UCSD-AML1 (cell line): Measurements from ENCODE around the gene TMEM82.

Experiments used
- DNase-seq: peaks from one replicate; lab custom pipeline; 2025; ENCODE audit not compliant: unreplicated experiment; lab: John Stamatoyannopoulos, UW

TMEM82 gene

DNA sequence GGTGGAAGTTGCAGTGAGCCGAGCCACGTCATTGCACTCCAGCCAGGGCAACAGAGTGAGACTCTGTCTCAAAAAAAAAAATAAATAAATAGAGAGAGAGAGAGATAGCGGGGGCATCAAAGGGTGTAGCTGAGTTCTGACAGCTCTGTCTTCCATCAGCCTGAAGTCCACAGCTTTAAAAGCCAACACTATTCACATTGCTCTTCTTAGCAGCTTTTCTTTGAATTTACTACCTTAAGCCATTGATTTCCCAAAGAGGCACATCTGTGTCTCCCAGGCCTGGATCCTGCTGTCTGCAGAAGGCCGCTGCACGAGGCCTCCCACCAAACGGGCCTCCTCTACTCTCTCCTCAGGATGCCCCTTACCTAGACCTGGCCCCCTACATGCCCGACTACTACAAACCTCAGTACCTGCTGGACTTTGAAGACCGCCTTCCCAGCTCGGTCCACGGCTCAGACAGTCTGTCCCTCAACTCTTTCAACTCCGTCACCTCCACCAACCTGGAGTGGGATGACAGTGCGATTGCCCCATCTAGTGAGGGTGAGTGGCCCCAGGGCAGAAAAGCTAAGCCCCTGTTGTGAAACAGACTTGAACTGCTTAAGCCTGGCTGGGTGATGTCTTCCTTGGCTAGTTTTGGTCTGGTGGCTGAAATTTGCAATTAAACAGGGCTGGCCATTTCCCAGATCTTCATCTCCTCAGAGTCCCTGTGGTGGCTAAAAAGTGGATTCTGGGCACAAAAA, 22.7 kb upstream of the TMEM82 start:
- DNase-seq, result no peak

DNA sequence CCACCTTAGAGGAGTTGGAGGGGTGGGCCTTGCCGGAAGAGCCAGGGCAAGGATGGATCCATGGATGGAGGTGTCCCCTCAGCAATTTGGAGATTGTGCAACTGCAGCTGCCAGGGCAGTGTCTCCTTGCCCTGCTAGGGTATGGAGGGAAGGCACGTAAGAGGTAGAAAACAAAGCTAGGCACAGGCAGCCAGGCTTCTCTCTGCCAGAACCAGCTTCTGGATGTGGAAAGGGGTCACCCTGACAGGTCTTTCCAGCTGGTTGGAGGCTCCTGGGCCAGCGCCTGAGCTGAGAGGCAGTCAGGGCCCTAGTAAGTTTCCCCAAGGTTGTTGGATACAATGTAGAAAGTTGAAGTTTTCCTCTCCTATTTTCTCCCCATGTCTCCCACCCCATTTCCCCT, 21.4 kb upstream of the TMEM82 start:
- DNase-seq, result no peak

DNA sequence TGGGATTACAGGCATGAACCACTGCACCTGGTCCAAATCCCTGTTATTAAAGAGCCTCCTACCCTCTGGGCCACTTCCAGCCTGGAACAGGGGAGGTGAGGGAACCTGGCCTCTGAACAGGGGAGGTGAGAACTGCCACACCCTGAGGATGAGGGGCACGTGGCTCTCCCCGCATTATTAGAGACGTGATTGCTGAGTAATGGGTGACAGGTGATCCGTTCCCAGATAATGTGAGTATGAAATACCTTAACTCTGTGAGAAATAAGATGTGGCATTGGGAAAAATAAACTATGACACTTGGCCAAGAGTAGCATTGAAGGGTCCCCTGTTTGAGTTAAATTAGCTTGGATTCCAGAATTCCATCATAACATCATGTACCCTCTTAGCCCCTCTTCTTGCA, 19.9 kb upstream of the TMEM82 start:
- DNase-seq, result no peak

DNA sequence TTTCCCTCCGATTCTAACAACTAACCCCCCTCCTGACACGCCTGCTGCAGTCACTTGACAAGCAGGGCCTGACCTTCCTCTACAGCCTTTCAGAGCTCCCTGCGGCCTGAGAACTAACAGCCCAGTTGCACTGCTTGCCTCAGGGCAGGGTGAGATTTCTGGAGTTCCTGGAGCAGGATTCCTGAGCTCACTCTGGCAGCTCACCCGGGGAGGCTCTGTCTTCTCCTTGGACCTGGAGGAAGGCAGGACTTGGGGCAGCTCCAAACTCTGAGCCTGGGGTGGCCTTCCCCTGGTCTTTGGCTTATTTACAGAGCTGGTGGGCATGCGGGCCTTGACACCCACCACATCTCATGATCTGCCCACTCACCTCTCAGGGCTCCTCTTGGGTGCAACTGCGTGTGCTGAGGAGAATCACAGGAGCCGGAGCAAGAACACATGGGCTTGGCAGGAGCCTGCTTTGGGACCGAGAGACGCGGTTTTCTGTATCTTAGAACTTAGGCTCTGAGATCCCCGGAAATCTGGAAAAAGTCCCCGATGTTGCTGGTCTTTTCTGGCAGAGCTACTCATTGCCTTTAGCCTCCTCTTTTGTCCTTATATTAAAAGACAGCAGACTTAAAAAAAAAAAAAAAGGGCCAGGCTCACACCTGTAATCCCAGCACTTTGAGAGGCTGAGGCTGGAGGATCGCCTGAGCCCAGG, 19.3 kb upstream of the TMEM82 start:
- DNase-seq, result no peak

DNA sequence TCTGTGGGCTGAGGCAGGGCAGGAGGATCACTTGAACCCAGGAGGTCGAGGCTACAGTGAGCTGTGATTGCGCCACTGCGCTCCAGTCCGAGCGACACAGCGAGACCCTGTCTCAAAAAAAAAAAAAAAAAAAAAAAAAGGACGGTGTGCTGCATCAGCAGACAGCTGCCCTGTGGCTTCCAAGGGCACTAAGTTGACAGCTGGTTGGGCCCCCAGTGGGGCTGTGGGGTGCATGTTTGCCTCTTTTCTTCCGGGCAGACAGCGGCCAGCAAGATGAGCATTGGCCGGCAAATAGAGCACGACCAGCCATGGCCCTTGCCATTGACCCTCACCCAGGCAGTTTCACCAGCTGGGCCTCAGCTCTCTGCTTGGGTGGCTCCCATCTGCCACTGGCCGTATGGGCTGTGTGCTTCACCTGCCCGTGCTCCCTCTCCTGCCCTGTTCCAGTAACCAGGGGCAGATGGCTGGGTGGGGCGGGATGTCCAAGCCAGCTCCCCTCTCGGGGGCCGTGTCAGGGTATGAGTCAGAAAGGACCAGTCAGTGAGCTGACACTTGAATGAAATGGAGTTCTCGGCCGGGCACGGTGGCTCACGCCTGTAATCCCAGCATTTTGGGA, 18.6 kb upstream of the TMEM82 start:
- no peak for DNase-seq

DNA sequence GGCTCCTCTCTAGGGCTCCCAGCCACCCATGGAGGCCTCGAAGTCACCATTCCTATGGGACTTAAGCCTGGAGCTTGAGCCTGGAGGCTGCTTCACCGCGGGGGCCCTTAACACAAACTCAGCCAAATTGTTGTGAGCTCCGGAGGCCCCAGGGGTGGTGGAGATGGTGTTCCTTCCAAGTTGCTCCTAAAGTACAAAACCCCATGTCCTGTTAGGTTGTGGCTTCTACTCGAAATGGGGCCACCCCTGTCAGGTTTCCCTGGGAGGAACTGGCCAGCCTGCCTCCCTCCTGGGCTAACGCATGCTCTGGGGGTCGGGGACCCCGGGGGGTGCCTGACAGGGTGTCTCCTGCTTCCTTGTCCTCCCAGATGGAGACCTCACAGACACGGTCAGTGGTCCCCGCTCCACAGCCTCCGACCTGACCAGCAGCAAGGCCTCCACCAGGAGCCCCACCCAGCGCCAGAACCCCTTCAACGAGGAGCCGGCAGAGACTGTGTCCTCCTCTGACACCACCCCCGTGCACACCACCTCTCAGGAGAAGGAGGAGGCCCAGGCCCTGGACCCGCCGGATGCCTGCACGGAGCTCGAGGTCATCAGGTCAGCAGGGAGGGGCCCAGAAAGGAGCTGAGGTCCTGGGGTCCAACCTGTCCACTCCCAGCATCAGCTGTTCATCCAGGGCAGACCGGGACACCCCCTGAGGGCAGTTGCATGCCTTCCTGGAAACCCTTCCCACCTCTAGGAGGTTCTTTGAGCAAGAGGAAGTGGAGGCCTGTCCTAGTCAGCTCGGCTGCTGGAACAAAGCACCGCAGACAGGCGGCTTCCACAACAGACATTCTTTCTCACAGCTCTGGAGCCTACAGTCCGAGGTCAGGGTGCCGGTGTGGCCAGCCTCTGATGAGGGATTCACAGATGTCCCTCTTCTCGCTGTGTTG, 17.1 kb upstream of the TMEM82 start:
- no peak for DNase-seq

DNA sequence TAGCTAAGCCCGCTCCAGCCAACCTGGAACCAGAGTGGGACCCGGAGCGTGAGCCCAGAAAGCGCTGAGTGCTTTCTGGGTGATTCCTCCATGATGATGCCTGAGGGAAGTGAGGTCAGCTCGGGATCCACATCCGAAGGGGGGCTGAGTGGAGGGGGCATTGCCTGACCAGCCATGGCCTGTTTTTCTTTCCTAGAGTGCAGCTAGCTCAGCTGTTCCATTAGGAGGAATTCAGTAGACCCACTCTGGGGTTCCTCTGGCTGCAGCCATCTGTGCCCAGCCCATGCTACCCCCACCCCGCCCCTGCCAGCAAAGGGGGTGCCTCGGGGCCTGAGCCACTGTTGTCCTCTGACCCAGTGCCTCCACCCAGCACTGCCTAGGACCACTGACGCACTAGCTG, 15.8 kb upstream of the TMEM82 start:
- DNase-seq, result no peak

DNA sequence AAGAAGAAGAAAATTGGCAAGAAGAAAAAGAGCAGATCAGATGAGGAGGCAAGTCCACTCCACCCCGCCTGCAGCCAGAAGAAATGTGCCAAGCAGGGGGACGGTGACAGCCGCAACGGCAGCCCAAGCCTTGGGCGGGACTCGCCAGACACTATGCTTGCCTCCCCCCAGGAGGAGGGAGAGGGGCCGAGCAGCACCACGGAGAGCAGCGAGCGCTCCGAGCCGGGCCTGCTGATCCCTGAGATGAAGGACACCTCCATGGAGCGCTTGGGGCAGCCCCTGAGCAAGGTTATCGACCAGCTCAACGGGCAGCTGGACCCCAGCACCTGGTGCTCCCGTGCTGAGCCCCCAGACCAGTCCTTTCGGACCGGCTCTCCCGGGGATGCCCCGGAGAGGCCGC, 15.3 kb upstream of the TMEM82 start:
- DNase-seq, result no peak

DNA sequence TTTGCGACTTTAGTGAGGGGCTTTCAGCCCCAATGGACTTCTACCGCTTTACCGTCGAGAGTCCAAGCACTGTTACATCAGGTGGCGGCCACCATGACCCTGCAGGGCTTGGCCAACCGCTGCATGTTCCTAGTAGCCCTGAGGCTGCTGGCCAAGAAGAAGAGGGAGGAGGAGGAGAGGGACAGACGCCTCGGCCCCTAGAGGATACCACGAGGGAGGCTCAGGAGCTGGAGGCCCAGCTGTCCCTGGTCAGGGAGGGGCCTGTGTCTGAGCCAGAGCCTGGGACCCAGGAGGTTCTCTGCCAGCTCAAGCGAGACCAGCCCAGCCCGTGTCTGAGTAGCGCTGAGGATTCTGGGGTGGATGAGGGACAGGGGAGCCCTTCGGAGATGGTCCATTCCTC, 14.9 kb upstream of the TMEM82 start:
- DNase-seq, result no peak

DNA sequence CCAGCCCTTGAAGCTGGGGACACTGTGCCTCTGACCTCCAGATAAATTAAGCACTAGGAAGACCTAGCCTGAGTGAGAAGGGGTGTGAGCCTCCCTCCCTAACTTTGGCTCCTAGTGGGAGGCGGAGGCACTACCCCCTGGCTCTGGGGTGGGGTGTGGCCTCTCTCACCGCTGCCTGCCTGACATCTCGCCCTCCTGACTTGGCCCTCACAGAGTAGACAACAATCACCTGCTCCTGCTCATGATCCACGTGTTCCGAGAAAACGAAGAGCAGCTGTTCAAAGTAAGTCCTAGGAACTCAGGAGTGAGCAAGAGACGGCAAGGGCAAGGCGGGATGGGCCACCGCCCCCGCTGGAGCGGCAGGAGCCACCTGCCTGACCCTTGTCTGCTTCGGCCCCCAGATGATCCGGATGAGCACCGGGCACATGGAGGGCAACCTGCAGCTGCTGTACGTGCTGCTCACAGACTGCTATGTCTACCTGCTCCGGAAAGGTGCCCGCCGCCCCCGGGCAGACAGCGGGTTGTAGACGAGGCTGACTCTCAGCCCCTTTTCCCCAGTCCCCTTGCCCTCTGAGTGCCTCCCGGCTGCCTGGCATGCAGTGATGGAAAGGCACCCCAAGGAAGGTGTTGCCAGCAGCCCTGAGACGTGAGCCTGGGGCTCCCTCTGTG, 14.3 kb upstream of the TMEM82 start:
- no peak for DNase-seq

DNA sequence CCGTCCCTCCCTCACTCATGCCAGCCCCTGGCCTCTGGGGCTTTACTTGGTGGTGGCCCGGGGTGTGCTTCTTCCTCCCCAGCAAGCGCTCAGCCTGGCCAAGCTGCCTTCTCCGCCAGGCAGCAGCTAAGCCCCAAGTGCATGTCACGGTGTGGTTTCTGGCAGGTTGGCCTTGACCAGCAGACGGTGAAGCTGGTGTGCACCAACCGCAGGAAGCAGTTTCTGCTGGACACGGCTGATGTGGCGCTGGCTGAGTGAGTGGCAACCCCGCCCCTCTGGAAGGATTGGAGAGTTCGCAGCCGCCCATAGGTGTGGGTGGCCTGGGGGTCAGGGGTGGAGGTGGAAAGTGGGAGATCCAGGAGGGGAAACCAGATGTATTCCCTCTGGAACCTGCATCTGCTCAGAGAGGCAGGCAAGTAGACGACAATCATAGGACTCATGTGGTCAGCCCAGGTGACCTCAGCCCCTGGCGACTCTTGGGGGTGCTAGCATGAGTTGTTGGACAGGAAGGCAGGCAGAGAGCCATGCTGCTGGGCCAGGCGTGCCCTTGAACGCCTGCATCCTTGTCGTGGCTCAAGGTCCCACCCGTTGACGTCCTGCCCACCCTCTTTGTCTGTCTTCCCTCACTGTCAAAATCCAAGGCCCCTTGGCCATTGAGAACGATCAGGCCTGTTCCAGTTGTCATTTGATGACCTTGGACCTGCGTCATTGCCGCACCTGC, 13.2 kb upstream of the TMEM82 start:
- DNase-seq, result no peak

DNA sequence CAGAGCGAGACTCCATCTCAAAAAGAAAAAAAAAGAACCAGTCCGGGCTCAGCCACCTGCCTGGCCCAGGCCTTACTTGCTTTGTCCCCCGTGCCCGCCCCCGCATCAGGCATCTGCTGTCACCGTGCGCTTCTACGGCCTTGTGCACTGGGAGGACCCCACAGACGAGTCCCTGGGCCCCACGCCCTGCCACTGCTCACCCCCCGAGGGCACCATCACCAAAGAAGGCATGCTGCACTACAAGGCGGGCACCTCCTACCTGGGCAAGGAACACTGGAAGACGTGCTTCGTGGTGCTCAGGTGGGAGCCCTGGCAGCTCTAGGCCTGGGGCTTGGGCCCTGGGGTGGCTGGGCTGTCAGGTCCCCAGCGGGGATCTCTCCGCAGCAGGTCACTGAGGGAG, 11.9 kb upstream of the TMEM82 start:
- no peak for DNase-seq

DNA sequence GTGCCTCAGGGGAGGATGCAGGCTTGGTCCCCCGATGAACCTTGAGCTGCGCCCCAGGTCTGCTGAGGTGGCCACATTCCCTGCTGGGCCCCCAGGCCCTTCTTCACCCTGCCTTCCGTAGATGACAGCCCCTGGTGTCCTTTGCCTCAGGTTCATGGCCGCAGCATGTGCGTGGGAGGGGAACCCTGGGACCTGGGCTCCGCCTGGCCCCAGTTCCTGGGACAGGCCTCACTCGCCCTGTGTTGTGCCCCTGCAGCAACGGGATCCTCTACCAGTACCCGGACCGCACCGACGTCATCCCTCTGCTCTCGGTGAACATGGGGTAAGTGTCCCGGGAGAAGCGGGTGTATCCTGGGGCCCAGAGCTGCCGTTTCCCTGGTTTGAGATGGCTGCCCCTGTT, 11.4 kb upstream of the TMEM82 start:
- DNase-seq, result no peak

DNA sequence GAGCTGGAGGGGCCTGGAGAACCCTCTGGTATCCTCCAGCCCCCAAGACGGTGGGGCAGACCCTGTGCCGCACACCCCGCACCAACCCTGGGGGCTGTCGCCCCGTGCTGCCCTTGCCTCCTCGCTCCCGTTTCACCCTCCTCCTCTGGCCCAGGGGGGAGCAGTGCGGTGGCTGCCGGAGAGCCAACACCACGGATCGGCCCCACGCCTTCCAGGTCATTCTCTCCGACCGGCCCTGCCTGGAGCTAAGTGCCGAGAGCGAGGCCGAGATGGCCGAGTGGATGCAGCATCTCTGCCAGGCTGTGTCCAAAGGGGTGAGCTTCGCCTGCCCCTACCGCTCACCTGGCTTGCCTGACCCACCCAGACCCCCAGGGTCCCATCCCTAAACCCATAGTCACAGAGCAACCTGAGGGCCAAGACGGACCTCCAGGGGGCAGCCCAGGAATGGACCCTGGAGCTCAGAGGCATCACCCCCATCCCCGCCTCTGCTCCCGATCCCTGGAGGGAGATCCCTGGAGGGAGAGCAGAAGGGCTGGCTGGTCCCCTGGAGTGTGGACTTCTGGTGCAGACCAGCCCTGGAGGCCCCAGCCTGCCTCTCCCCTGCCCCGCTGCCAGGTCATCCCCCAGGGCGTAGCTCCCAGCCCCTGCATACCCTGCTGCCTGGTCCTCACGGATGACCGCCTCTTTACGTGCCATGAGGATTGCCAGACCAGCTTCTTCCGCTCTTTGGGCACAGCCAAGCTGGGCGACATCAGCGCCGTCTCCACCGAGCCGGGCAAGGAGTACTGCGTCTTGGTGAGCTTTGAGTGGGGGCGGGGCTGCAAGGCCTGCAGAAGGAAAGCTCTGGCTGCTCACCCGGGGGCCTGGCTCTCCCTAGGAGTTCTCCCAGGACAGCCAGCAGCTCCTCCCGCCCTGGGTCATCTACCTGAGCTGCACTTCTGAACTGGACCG, 10.3 kb upstream of the TMEM82 start:
- DNase-seq, result no peak

DNA sequence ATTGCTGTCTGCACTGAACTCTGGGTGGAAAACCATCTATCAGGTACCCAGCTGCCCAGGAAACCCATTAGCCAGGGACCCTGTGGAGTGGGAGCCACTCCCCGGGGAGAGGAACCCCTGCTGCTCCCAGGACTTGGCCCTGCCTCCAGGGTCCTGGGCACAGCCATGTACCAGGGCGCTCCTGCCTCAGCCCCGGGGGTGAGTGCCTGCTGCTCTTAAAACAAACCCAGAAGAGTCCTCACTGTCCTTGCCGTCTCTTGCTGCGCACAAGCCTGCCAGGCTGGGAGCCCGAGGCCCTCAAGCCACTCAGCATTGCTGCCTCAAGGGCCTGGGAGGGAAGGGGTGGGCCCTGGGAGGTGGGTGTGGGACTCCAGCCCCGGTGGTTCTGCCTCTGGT, 9.6 kb upstream of the TMEM82 start:
- DNase-seq, result no peak

DNA sequence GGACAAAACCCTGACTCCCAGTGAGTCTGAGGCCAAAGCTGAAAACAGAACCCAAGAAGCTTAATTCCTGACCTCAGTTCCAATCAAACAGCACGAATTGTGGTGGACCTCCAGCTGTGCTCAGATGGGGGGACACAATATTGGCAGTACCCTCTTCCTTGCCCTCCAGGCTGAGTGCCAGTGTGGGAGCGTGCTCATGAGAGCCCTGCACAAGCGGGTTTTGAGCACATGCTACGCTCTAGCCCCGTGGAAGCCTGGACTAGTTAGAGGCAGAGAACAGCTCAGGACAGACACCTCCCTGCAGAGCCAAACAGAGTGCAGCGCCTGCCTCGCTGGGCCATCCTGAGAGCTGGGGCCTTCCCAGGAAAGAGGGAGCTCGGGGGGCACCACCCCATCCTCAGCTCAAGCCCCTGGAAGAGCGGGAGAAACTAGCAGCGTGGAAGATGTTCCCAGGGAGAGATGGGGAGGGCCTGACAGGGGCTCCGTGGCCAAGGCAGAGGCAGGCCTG, 9.0 kb upstream of the TMEM82 start:
- DNase-seq, result no peak

DNA sequence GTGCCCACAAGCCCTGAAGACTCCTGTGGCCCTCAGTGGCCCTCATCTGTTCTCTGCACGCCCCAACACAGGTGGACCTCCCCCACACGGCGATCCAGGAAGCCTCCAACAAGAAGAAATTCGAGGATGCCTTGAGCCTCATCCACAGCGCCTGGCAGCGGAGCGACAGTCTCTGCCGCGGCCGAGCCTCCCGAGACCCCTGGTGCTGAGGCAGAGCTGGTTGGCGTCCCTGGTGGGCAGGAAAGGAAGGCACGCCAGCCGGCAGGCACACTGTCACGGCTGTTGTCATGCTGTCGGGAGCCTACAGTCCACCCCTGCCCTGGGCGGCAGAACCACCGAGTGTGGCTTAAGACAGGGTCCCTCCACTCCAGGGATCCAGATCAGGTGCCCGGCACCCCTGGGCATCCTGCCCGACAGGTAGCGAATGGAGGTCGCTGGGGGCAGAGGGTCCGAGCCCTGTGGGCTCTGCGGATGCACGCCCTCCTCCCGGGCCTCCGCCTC, 8.5 kb upstream of the TMEM82 start:
- no peak for DNase-seq

DNA sequence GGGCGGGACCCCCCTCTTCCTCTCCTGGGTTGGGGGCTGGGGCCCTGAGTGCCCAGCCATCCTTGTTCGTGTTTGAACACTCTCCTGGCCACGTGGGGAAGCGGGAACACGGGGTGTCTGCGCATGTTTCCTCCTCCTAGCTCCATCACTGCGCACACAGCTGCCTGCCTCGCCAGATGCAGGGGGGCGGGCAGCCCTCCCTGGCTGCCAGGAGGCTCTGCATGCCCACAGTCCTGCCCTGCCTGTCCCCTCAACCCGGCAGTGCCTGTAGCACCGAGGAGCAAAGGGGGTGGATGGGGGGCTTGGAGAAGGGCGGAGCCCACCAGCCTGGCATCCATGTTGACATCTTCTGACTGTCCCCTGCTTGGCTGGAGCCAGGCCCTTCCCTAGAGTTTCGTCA, 8.0 kb upstream of the TMEM82 start:
- no peak for DNase-seq

DNA sequence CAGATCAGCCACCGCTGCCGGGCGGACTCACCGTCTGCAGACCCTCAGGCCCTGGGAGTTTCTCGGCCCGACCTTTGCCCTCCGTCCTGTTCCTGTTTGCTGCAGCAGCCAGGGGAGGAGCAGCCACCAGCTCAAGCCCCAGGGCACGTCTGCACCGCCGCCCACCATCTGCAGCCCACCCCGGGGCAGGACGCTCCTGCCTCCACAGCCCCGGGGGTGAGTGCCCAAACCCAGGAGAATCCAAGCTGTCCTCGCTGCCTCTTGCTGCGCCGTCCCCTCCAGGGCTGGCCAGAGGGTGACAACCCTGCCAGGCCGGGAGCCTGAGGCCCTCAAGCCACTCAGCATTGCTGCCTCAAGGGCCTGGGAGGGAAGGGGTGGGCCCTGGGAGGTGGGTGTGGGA, 7.4 kb upstream of the TMEM82 start:
- no peak for DNase-seq
